ENCODE results near the gene PCDHA4.
"Not testable (repeated sequence)": the region's sequence is repeated elsewhere in the genome, so short reads cannot be mapped to it uniquely, and the experiment has no call there.

PCDHA4 gene

GRCh38 chr5:140822281-140822629 is 15.4 kb downstream of the PCDHA4 start:
- DNase-seq = no peak

DNA sequence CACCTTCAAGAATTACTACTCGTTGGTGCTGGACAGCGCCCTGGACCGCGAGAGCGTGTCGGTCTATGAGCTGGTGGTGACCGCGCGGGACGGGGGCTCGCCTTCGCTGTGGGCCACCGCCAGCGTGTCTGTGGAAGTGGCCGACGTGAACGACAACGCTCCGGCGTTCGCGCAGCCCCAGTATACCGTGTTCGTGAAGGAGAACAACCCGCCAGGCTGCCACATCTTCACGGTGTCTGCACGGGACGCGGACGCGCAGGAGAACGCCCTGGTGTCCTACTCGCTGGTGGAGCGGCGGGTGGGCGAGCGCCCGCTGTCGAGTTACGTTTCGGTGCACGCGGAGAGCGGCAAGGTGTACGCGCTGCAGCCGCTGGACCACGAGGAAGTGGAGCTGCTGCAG is 16.1 kb downstream of the PCDHA4 start:
- DNase-seq = not testable (repeated sequence)

GRCh38 chr5:140823475-140823874 is 16.6 kb downstream of the PCDHA4 start:
- no peak for DNase-seq

DNA sequence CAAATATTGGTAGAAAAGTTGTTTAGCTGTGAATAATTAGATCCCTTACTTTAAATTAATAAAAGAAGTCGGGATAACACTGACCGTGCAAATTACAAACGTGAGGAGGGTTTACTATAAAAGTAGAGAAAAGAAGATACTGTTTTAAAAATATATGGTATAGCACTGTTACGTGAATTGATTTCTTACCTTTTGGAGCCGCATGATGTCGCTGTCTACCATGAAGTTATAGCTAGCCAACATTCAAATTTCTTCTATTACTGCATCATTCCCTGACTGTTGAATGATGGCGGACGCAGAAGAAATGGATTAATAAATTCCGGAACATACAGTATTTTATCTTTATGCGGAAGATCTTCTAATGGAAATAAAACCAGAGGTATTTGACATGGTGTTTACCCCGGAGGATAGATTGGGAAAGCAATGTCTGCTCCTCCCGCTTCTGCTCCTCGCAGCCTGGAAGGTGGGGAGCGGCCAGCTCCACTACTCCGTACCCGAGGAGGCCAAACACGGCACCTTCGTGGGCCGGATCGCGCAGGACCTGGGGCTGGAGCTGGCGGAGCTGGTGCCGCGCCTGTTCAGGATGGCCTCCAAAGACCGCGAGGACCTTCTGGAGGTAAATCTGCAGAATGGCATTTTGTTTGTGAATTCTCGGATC is 21.0 kb downstream of the PCDHA4 start, which contains the start of gene PCDHA6:
Gene PCDHA6 (plus strand): TSS at position 257 of the 658 bp plus-strand sequence. CDS start 132 bp downstream, at position 389.
- no peak for DNase-seq

DNA sequence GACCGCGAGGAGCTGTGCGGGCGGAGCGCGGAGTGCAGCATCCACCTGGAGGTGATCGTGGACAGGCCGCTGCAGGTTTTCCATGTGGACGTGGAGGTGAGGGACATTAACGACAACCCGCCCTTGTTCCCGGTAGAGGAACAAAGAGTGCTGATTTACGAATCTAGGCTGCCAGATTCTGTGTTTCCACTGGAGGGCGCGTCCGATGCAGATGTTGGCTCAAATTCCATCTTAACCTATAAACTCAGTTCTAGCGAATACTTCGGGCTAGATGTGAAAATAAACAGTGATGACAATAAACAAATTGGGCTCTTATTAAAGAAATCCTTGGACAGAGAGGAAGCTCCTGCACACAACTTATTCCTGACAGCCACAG is 21.5 kb downstream of the PCDHA4 start:
- no peak for DNase-seq

GRCh38 chr5:140829511-140830501 is 22.9 kb downstream of the PCDHA4 start:
- DNase-seq = not testable (repeated sequence)

DNA sequence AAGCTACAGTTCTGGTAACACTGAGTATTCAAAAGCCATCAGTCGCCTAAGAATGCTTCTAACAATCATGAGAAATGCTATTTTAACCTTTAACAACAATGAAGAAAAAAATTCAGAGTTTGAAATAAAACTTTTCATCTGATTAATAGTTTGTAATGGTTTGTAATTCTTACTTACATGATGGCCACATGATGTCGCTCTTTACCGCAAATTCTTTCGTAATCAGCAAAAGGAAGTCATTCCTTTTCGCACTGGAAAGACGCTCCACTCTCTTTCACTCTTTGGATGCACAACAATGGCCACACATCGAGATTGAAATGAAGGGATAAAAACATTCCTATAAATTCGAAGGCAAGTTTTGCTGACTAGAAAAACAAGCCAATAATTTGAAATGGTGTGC is 27.1 kb downstream of the PCDHA4 start, which contains the start of gene PCDHA7:
Gene PCDHA7 (plus strand): TSS at position 277 of the 400 bp plus-strand sequence. CDS start 115 bp downstream, at position 392.
- no peak for DNase-seq

DNA sequence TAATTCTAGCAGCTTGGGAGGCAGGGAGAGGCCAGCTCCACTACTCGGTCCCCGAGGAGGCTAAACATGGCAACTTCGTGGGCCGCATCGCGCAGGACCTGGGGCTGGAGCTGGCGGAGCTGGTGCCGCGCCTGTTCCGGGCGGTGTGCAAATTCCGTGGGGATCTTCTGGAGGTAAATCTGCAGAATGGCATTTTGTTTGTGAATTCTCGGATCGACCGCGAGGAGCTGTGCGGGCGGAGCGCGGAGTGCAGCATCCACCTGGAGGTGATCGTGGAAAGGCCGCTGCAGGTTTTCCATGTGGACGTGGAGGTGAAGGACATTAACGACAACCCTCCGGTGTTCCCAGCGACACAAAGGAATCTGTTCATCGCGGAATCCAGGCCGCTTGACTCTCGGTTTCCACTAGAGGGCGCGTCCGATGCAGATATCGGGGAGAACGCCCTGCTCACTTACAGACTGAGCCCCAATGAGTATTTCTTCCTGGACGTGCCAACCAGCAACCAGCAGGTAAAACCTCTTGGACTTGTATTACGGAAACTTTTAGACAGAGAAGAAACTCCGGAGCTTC is 27.7 kb downstream of the PCDHA4 start:
- not testable (repeated sequence) for DNase-seq

DNA sequence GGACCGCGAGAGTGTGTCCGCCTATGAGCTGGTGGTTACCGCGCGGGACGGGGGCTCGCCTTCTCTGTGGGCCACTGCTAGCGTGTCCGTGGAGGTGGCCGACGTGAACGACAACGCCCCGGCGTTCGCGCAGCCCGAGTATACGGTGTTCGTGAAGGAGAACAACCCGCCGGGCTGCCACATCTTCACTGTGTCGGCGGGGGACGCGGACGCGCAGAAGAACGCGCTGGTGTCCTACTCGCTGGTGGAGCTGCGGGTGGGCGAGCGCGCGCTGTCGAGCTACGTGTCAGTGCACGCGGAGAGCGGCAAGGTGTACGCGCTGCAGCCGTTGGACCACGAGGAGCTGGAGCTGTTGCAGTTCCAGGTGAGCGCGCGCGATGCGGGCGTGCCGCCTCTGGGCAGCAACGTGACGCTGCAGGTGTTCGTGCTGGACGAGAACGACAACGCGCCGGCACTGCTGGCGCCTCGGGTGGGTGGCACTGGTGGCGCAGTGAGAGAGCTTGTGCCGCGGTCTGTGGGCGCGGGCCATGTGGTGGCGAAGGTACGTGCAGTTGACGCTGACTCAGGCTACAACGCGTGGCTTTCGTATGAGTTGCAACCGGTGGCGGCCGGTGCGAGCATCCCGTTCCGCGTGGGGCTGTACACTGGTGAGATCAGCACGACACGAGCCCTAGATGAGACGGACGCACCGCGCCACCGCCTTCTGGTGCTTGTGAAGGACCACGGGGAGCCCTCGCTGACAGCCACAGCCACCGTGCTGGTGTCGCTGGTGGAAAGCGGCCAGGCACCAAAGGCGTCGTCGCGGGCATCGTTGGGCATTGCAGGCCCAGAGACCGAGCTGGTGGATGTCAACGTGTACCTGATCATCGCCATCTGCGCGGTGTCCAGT is 29.0 kb downstream of the PCDHA4 start:
- no peak for DNase-seq

- no peak for DNase-seq
Observed at GRCh38 chr5:140840978-140841962, 34.4 kb downstream of the PCDHA4 start, which contains the start of gene PCDHA8. TSS of gene PCDHA8 (plus strand) at chr5:140841187. CDS start at chr5:140841322, 135 bp downstream.

DNA sequence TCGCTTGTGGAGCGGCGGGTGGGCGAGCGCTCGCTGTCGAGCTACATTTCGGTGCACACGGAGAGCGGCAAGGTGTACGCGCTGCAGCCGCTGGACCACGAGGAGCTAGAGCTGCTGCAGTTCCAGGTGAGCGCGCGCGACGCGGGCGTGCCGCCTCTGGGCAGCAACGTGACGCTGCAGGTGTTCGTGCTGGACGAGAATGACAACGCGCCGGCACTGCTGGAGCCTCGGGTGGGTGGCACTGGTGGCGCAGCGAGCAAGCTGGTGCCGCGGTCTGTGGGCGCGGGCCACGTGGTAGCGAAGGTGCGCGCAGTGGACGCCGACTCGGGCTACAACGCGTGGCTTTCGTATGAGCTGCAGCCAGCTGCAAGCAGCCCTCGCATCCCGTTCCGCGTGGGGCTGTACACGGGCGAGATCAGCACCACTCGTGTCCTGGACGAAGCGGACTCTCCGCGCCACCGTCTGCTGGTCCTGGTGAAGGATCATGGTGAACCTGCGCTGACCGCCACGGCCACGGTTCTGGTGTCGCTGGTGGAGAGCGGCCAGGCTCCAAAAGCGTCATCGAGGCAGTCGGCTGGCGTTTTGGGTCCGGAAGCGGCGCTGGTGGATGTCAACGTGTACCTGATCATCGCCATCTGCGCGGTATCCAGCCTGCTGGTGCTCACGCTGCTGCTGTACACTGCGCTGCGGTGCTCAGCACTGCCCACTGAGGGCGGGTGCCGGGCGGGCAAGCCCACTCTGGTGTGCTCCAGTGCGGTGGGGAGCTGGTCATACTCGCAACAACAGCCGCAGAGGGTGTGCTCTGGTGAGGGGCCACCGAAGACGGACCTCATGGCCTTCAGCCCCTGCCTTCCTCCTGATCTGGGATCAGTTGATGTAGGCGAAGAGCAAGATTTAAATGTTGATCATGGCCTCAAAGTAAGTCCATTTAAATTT is 36.2 kb downstream of the PCDHA4 start:
- DNase-seq = no peak

- DNase-seq = not testable (repeated sequence)
Observed at GRCh38 chr5:140848139-140849102, 41.6 kb downstream of the PCDHA4 start, which contains the start of gene PCDHA9. TSS of gene PCDHA9 (plus strand) at chr5:140848382. CDS start at chr5:140848496, 114 bp downstream.

DNA sequence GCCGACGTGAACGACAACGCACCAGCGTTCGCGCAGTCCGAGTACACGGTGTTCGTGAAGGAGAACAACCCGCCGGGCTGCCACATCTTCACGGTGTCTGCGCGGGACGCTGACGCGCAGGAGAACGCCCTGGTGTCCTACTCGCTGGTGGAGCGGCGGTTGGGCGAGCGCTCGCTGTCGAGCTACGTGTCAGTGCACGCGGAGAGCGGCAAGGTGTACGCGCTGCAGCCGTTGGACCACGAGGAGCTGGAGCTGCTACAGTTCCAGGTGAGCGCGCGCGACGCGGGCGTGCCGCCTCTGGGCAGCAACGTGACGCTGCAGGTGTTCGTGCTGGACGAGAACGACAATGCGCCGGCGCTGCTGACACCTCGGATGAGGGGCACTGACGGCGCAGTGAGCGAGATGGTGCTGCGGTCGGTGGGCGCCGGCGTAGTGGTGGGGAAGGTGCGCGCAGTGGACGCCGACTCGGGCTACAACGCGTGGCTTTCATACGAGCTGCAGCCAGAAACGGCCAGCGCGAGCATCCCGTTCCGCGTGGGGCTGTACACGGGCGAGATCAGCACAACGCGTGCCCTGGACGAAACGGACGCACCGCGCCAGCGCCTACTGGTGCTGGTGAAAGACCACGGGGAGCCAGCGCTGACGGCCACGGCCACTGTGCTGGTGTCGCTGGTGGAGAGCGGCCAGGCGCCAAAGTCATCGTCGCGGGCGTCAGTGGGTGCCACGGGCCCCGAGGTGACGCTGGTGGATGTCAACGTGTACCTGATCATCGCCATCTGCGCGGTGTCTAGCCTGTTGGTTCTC is 43.2 kb downstream of the PCDHA4 start:
- DNase-seq = not testable (repeated sequence)

- no peak for DNase-seq
Observed at GRCh38 chr5:140855772-140856674, 49.2 kb downstream of the PCDHA4 start, which contains the start of gene PCDHA10. TSS of gene PCDHA10 (plus strand) at chr5:140855897. CDS start at chr5:140856049, 152 bp downstream.

GRCh38 chr5:140857177-140857986 is 50.5 kb downstream of the PCDHA4 start:
- DNase-seq = no peak

DNA sequence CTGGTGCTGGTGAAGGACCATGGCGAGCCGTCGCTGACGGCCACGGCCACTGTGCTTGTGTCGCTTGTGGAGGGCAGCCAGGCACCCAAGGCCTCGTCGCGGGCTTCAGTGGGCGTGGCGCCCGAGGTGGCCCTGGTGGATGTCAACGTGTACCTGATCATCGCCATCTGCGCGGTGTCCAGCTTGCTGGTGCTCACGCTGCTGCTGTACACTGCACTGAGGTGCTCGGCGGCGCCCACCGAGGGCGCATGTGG is 51.0 kb downstream of the PCDHA4 start:
- no peak for DNase-seq

Data from NCI-H774 (cell line).